NCI-H2196 treated with DMSO at 0.1 percent for 48 hours (cell line): Measurements from ENCODE around the gene METRN.
"Not testable (repeated sequence)": the region's sequence is repeated elsewhere in the genome, so short reads cannot be mapped to it uniquely, and the experiment has no call there.

Source experiments
- DNase-seq: peaks from one replicate; lab custom pipeline; 2025; ENCODE audit not compliant: unreplicated experiment; lab: John Stamatoyannopoulos, UW

Gene METRN

GRCh38 chr16:691242-691641, 23.7 kb upstream of the METRN start:
- not testable (repeated sequence) for DNase-seq

DNA sequence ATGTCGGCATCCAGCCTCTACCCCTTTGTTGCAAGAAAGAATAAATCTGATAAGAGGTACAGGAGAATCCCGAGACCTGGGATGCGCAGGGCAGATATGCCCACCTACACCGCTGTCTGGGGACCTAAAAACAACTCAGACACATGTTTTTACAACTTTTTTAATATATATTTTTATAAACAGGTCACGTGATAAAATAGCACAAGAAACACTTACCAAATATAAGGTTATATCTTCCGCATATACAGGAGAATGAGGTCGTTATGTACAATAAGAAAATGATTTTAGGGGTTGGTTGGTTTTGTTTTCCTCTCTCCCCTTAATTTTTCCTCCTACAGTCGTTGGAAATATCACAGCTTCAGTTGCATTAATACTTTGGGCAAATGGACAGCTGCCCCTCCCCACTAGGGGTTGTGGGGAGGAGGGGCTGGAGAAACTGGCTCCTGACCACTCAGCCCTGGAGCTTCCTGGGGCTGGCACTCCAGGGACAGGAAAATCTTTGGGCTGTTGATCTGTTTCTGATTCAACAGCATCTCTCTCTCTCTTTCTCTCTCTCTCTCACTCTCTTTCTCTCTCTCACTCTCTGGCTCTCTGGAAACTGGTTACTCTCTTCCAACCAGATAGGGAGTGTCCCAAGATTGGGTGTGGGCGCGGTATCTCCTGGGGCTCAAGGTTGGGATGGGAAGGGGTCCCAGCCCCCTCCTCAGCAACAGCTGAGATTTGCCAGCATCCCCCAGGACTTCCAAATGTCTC, 22.4 kb upstream of the METRN start:
- no peak for DNase-seq

- no peak for DNase-seq
Measured at GRCh38 chr16:693364-693763, 21.6 kb upstream of the METRN start.

DNA sequence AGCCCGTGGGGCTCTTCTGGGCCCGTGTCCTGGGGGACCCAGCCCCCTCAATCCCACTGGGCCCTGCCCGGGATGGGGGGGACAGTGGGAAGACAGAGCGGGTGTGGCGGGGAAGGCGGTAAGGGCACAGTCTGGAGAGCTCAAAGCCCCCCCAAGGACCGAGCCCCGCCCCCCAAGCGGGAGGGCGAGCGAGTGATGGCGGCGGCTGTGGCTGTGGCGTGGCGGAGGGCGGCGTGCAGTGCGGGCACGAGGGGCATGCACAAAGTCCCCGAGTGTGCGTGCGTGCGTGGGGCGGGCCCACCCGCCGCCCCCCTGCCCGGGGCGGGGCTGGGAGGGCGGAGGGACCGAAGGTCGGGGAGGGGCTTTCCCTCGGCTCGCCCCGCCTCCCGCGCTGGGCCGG, 21.2 kb upstream of the METRN start:
- DNase-seq, result no peak

DNA sequence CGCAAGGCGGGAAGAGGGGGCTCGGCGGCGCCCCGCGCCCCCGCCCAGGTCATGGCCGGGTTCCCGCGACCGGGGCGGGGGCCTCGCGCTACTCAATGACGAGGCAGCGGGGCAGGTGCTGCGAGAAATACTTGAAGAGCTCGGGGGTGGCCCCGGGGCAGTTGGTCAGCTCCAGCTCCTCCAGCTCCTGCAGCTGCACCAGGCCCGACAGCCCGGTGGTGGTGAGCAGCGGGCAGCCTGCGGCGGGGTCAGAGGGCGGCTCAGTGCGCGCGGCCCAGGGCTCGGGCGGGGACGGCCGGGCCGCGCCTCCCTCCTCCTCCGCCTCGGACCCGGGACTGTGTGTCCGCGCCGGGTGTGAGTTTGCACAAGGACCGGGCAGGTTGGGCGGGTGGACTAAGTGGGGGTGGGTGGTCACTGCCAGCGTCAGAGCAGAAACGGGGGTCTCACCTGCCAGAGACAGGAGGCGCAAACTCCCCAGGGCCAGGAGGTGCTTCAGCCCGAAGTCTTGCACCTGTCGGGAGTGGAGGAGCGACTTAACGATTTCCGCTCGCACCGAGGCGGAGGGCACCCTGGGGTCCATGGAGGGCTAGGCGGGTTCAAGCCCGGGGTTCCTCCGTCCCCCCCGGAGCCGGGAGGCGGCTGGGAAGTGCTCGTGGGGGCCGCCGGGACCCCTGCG, 20.6 kb upstream of the METRN start:
- DNase-seq, result no peak

DNA sequence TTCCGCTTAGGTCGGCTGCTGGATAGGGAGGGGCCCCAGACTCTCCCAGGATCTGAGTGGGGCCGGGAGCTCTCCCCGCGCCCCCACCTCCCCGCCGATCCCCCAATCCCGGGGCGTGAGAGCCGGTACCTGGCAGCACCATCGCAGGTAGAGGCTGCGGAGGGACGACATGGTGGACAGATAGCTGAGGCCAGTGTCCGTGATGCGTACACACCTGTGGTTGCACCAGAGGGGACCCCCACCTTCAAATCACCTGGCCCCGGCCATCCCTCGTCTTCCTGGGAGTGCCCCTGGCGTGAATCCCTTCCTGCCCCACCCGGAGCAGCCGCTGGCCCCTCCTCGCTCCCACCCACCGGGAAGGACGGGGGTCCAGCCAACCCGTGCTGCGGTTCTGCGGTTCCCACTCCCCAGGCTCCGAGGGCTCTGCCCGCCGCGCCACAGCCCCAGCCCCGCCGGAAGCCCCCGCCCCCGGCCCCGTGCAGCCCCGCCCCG, 20.0 kb upstream of the METRN start:
- no peak for DNase-seq

- DNase-seq, result peak; percentile 96
Measured at GRCh38 chr16:695355-696089, 19.4 kb upstream of the METRN start.

GRCh38 chr16:698911-699671, 15.8 kb upstream of the METRN start:
- DNase-seq, result no peak

DNA sequence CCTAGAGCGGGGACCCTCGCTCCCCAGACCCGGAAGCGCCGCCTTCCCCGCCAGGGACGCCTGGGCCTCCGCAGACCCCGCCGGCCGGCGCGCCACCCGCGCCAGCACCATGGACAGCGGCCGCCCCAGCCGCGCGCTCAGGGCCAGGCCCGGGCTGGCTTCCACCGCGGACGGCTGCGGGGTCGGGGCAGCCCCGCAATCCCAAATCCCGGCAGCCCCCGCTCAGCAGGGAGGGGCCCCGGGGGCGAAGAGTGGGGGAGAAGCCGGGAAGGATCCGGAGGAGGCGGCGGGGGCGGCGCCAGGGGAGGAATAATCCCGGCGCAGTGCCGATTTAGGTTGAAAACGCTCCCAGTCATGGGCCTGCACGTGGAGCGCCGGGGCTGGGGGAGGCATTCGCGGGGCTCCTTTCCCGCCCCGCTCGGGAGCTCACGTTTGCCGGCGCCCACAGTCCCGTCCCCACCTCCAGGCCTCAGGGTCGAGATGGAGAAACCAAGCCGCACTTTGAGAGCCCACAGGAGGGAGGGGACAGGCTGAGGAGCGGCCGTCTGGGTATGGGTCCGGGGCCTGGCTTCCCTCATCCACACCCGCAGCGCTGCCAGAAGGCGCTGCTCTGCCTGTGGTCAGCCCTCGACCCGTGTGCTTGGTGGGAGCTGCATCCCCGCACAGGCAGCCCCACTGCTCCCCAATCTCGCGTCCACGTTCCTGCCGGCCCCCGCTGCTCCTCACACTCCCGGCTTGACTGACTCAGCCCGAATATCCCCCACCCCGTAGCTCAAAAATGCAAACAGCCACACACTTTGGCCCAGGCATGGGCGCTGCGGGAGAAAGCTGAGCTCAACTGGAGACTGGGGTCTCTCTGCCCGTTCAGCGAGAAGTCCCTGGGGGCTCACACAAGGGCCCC, 14.0 kb upstream of the METRN start:
- DNase-seq, result no peak

GRCh38 chr16:702341-702740, 12.6 kb upstream of the METRN start:
- no peak for DNase-seq

- DNase-seq, result no peak
Measured at GRCh38 chr16:703406-703805, 11.5 kb upstream of the METRN start.

GRCh38 chr16:704047-704446, 10.9 kb upstream of the METRN start:
- no peak for DNase-seq

DNA sequence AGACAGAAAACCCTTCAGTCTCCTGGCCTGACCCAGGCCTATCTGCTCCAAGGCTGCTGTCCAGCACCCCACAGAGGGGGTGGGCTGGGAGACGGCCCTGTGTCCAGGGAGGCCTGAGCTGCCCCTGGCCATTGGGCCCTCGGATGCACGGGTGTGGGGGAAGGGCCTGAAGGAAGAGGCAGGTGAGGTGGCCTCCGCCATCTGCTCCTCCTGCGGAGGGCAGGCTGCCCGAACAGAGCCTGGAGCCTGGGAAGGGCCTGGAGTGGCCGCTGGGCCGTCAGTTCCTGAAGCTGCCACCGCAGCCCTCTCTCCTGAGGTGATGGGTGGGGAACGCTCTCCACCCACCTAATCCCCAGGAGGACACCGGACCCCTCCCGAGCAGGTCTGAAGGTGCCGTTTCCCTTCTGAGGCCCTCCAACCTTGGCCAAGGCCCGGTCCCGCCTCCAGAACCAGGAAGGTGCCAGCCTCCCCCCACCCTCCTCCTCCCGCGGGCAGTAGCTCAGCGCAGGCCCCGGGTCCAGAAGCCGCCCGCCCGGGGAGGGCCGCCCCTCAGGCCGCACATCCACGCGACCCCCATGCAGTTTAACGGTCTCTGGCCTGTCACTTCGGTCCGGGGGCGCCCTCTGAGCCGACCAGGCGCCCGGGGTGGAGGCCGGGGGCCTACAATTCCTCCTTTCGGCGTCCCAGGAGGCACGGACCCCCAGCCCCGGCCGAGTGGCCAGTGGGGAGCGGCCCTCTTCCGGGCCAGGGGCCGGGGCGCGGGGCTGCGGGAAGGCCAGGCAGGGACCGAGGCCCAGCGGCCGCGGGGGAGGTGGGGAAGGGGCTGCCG, 10.2 kb upstream of the METRN start:
- peak; percentile 33 for DNase-seq

DNA sequence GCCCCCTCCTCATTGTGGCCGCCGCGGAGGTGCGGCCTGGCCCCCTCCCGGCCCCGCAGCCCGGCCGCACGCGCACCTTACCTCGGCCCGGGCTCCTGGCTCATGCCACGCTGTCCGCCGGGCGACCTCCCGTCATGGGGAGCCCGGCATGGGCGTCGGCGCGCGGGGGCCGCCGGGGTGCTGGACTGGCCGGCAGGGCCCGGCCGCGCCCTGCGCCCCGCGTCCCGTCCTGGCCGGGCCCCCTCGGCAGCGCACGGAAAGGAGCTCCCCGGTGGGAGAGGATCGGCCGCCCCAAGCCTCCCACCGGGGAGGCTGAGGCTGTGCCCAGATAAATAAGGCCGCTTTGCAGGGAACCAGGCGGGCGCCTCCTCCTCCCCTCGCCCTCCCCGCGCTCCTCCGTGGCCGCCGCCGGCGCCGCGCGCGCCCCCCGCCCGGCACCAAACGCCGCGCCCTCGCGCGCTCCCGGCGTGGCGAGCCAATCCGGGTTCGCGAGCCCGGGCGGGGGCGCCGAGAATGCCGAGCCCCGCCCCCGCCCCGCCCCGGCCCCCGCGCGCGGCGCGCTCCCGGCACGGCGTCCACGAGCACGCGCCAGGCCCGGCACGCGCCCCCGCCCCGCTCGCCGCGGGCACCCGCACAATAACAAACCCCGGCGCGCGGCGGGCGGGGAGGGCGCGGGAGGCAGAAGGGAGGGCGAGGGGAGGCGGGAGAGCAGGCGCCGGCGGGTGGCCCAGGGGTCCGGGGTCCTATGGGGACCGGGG, 9.3 kb upstream of the METRN start, which contains the start of gene FBXL16:
FBXL16 (minus strand) TSS at position 371 of the 758 bp plus-strand sequence. CDS start 8,396 bp downstream, outside the sequence.
- DNase-seq, result peak; percentile 63

GRCh38 chr16:706189-707061, 8.5 kb upstream of the METRN start:
- DNase-seq, result no peak

- DNase-seq, result no peak
Measured at GRCh38 chr16:707062-707538, 7.8 kb upstream of the METRN start.

DNA sequence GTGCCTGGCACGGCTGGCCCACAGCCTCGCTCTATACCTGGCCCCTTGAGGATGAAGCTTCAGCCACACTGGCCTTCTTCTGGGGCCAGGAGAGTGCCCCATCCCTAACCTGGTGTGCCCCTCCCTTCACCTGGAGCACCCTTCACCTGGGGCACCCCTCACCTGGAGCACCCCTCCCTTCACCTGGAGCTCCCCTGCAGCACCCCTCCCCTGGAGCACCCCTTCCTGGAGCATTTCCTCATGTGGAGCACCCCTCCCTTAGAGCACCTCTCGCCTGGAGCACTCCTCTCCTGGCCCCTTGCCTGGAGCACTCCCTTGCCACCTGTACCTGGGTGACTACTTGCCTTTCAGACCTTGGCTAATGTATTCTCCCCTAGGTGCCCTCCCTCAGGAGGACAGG, 6.9 kb upstream of the METRN start:
- DNase-seq, result no peak
